ENCODE results near the gene CDYL2.
"Not testable (repeated sequence)": the region's sequence is repeated elsewhere in the genome, so short reads cannot be mapped to it uniquely, and the experiment has no call there.

Gene CDYL2, protein sequence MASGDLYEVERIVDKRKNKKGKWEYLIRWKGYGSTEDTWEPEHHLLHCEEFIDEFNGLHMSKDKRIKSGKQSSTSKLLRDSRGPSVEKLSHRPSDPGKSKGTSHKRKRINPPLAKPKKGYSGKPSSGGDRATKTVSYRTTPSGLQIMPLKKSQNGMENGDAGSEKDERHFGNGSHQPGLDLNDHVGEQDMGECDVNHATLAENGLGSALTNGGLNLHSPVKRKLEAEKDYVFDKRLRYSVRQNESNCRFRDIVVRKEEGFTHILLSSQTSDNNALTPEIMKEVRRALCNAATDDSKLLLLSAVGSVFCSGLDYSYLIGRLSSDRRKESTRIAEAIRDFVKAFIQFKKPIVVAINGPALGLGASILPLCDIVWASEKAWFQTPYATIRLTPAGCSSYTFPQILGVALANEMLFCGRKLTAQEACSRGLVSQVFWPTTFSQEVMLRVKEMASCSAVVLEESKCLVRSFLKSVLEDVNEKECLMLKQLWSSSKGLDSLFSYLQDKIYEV

DNA sequence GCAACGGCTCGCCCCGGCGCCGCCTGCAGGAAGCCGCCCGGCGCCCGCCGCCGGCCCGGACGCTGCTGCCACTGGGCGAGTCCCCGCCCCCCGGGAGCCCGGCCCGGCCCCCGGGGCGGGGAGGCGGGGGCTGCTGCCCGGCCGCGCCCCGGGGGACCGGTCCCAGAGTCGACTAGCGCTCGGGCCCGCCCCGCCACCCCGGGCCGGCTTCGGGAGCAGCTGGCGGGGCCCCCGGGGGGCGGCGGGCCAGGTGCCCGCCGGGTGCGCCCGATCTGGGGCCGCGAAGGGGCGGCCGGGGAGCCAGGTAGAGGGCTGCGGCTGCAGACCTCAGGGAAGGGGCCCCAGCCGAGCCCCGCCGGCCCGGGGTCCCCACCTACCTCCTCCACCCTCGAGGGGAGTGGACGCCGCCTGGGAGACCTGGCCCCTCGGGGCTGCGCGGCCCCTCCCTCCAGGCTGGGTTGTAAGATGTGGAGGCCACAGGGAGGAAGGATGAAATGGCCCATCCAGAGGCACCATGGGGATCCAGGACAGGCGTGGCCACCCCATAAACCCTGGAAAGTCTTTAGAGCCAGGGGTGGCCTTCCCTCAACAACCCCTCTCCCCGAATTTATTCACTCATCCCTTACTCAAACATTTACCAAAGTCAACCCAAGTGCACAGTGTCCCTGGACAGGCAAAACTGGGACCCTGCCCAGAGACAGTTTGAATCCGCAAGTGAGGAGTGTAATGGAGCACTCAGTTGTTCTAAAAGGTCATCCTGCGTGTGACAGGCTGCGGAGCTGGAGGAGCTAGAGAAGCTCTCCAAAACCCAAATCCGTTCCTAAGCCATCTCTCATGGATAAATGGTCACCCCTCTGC lies at the start of gene CDYL2:
Gene CDYL2, minus strand, starts transcription at position 73 of the 858 bp plus-strand sequence. CDS start 425 bp downstream, outside the sequence.
- peak; percentile 20 for DNase-seq (ENCODE audit: low read depth)

DNA sequence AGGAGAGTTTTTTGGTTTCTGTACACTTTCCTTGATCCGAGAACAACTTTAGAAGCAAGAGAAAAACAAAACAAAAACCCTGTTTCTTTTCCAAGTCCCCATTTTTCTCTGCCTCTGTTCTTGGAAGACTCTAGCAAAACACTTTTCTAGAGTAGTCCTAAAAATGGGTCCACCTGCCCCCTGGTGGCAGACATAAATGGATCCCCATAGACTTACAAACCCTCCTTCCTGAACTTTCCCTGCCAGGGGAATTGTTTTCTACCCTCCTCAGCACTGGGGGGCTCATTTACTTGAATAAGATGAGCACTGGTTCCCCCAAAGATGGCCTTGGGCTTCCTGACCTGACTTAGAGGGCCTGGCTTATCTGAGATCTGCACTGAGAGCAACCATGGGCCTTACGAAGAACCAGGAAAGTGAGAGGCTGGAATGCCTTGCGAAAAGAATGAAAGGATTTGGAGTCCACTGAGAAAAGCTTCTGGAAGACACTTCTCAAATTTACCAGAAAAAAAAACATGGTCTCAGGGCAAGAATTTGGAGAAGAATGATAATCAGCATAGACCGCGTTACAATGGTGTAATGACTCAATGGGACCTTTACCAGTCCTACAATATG lies 48.0 kb upstream of the CDYL2 start:
- no peak for DNase-seq (ENCODE audit: low read depth)

DNA sequence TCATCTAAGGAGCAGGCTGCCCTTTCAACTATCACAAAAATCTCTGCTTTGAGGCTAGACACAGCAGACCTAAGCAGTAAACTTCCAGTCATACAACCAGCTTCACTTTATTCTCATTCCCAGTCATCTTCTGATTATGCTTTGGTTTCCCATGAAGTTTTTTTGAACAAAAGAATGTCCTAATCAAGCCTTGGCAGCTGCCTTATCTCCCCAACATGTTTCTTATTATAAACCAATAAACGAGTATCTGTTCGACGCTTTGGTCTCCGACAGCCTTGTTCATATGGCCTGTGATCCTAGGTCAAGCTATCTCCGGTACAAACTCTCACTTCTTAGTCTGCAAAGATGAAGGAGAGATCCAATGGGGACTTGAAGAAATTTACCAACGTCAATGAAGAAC lies 47.4 kb upstream of the CDYL2 start:
- DNase-seq (ENCODE audit: low read depth), result no peak

DNA sequence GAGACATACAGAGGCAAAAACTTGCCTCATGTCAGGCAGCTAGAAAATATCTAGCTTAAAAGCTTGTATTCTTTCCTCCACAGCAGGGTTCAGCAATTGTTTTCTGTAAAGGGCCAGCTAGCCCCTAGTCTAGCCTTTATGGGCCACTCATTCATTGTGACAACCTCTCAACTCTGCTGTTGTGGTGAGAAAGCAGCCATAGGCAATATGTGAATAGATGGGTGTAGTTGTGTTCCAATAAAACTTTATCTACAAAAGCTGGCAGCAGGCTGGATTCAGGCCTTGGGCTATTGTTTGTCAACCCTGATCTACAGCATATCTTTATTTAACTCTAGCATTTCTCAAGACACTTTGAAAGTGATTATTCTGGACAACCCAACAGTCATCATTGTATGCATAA lies 46.4 kb upstream of the CDYL2 start:
- DNase-seq (ENCODE audit: low read depth), result no peak

DNA sequence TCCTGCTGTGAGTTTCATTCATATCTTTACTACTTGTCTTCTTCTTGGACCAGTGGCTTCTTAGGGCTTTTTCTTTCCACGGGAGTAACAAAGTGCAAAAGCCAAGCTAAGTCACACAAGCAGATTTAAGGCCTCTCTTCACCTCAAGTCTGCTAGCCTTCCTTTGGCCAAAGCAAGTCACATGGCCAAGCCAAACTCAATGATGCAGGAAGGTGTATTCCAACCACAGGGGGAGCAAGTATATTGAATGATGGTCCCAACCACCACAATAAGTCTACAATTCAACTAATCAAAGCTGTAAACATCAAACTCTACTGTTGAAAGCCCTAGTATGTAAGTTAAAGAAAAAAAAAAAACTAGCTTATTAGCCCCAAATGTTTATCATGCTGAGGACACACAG lies 44.5 kb upstream of the CDYL2 start:
- no peak for DNase-seq (ENCODE audit: low read depth)

DNA sequence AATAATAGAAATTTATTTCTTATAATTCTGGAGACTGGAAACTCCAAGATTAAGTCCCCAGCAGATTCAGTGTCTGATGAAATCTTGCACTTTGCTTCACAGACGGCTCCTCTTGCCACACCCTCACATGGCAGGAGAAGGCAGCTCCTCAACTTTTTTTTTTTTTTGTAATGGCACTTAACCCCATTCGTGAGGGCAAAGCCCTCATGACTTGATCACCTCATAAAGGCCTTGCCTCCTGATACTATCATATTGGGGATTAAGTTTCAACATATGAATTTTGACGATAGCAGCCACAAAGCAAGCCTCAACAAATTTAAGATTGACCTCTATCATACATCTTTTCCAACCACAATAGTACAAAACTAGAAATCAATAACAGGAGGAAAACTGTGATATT lies 42.3 kb upstream of the CDYL2 start:
- DNase-seq (ENCODE audit: low read depth), result no peak

DNA sequence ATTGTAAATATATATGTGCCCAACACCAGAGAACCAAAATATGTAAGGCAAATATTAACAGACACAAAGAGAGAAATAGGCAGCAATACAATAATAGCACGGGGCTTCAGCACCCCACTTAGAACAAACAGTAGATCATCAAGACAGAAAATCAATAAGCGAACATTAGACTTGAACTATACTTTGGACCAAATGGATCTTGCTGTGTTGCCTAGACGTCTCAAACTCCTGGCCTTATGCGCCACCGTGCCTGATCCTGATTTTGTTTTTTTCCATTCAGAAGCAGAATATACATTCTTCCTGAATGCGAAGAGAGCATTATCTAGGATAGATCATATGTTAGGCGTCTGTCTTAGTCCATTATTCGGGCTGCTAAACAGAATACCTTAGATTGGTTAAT lies 41.9 kb upstream of the CDYL2 start:
- DNase-seq (ENCODE audit: low read depth), result no peak

DNA sequence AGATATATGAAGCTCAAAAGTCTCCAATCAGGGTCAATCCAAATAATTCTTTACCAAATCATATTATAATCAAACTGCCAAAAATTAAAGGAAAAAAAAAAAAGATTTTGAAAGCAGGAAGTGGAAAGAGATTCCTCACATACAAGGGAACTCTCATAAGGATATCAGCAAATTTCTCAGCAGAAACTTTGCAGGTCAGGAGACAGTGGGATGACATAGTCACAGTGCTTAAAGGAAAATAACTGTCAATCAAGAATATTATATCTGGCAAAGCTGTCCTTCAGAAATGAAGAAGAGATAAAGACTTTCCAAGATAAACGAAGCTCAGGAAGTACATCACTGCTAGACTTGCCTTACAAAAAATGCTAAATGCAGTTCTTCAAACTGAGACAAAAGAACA lies 40.0 kb upstream of the CDYL2 start:
- DNase-seq (ENCODE audit: low read depth), result no peak

DNA sequence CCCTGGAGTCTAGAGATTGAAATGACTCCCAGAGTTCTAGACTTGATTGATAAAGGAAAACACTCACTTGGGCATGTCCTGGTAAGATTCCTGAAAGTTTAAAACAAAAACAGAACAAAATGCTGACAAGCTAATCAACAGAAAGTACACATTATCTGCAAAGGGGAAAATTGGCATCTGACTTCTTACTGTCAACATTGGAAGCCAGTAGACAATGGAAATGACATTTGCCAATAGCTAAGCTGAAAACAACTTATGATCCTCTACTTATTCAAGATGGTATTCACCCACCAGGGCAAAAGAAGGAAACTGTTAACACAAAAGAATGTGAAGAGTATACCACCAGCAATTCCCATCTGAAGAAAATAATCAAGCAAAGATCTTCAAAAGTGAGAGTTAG lies 36.8 kb upstream of the CDYL2 start:
- no peak for DNase-seq (ENCODE audit: low read depth)

DNA sequence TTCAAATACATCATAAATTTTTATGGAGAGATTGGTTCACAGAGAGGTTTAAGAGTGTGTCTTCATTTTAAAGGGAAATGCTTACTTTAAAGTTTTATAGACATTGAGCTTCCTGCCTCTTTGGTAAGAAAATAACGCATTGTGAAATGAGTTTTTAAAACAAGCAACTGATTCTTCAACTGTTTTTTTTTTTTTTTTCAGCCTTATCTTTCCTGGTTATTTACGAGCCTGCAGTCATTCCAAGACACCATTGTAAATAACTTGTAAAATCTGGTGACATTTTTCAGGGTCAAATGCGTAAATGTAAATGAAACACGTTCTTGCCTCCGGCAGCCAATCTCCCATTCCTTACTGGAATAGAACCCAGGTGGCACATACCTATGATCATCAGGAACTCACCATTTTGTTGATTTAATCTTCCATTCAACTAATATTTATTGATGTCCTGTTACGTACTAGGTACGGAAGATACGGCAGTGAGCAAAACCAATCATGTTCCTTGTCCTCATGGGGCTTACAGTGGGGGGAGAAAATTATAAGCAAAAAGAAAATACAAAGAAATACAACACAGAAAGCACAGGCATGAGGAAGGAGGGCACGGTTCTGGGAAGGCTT lies 33.2 kb upstream of the CDYL2 start:
- no peak for DNase-seq (ENCODE audit: low read depth)

DNA sequence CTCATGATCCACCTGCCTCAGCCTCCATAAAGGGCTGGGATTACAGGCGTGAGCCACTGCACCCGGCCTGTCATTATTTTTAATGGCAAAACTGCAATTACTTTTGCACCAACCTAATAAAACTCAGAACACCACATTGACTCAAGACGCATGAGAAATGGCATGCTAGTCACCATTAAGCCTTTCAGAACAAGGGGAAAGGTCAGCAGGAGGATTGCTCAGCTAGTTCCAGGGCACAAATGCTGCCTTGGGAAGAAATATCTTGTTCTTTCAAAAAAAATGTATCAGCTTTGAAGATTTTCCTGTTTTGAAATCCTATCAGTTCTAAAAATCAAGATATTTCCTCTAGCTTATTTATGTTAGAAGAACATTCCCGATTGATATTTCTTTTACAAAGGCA lies 32.4 kb upstream of the CDYL2 start:
- DNase-seq (ENCODE audit: low read depth), result no peak

DNA sequence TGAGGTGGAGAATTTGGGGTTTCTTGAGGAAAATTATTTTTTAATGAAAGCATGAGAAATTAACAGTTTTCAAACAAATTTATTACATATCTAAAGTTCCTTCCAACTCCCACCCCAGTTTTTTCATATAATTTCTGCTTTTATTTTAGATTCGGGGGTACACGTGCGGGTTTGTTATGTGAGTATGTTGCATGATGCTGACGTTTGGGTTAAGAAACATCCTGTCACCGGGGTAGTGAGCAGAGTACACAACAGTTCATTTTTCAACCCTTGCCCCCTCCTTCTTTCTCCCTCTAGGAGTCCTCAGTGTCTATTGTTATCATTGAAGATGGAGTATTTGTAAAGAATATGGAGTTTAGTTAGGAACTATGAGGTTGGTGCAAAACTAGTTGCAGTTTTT lies 31.8 kb upstream of the CDYL2 start:
- DNase-seq (ENCODE audit: low read depth), result no peak

DNA sequence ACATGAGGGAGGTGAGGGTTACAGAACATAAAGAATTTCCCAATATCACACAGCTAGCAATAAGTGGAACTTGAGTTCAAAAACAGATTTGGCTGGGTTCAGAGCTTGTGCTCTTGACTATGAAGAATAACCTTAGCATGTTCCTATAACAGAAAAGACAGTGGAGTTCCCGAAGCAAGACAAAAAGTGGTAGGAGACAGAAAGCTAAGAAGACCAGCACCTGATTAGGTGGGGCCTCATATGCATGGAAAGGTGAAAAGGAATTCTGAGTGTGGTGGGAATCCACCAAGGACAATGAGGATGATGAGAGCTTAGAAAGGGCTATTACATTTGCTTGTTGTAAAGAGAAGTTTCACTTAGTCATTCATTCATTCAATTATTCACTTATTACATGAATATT lies 26.6 kb upstream of the CDYL2 start:
- no peak for DNase-seq (ENCODE audit: low read depth)

DNA sequence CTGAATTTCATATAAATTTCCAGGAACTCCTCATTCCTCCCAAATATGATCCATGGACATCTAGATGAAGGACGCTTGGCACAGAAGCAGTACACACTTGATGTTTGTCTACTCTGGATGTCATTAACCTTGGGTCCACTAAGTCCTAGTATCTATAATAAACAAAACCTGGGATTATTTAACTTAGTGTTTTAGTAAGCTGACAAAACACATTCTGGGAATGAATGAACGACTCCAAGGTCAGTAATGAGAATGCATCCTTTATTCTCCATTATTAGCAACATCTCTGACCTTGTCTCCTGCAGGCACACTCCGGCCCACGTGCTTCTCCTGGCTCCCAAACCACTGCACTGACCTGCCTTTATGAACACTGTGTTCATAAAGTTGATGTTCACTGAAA lies 24.1 kb upstream of the CDYL2 start:
- DNase-seq (ENCODE audit: low read depth), result no peak

DNA sequence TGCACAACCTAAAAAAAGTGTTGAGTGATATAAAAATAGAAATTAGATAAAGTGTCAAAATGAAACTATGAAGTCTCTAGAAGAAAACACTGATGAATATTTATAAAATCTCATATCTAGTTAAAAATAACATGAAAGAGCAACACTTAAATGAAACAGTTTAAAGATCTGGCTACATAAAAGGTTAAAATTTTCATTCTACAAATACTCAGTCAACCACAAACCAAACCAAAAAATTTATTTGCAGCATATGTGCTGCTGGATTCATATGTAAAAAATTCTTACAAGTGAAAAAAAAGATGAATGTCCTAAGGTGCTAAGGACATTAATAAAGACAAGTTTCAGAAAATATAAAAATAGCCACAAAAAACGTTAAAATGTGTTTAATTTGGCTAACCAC lies 22.6 kb upstream of the CDYL2 start:
- DNase-seq (ENCODE audit: low read depth), result no peak

DNA sequence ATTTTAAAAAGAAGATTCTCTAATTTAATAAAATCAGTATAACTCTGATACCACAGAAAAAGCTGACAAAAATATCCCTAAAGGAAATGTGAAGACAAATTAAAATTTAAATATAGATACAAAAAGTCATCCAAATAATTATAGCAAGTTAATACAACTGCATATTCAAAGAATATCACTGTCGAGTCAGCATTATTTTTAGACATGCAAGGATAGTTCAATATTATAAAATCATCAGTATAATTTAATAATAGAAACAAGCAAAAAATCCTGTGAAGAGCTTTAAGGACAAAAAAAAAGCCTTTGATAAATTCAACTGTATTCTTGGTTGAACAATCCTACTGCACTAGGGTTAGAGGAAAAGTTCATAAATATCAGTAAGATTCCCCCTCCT lies 21.0 kb upstream of the CDYL2 start:
- DNase-seq (ENCODE audit: low read depth), result no peak

DNA sequence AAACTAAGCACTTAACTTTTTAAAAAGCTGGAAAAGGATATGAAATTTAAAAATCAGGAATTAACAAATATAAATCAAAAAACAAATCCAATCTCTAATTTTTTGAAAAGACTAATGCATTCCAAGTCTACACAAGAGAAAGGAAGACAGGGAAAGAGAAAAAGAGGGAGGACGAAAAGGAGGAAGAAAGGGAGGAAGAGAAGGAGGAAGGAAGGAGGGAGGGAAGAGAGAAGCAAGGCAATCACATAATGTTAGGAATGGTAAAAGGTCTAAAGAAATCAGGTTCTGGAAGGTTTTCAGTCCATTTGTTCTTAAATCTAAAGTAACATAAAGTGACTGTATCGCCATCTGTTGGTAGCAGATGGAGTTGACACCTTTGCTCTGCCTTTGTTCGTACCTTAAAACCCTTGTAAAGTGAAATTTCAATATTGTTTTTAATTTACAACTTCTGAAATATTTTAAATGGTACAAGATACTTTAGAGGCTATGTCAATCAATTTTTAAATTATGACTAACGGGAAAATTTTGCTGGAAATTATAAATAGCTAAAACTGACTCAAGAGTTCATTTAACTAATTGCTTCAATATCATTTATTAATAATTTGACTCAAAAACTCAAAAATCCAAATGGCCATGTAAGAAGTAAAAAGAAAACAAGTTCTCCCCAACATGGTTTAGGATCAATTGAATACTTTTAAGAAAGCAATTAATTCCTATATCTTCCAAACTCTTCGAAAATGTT lies 20.4 kb upstream of the CDYL2 start:
- DNase-seq (ENCODE audit: low read depth), result peak; percentile 25

DNA sequence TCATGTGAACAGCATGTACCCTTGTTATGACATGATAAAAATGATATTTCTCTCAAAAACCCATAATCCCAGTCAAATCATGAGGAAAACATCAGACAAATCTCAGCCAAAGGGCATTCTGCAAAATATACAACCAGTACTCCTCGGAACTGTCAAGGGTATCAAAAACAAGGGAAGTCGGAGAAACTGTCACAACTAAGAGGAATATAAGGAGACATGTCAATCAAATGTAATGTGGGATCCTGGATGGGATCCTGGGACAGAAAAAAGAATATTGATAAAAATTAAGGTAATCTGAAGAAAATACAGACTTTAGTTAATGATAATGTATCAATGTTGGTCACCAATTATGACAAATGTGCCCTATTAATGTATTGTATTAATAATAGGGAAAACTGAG lies 15.6 kb upstream of the CDYL2 start:
- DNase-seq (ENCODE audit: low read depth), result no peak

DNA sequence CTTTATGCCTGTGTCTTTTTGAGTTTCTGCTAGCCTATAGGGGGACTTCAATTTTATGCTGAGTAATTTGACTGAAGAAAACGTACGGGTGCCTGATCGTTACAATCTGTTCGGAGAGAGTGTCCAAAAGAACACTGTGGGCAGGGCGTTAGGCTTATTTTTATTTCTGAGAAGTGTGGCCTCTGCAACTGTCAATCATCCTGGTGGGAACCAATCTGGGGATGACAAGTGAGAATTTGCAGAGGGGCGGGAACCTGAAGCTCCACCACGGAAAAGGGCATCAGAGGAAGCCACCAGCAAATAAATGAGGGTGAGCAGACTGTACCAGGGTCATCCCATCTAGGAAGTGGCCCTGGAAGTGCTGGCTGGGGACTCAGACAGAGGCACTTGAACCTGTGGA lies 12.0 kb upstream of the CDYL2 start:
- DNase-seq (ENCODE audit: low read depth), result no peak

DNA sequence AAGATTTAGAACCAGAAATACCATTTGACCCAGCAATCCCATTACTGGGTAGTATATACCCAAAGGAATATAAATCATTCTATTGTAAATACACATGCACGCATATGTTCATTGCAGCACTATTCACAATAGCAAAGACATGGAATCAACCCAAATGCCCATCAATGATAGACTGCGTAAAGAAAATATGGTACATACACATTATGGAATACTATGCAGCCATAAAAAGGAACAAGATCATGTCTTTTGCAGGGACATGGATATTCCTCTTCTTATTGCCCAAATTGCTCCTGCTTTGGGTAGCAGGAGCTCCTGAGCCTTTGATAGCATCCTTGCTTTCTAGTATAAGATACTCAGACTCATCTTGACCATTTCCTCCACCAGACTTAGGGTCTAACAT lies 10.9 kb upstream of the CDYL2 start:
- DNase-seq (ENCODE audit: low read depth), result not testable (repeated sequence)

DNA sequence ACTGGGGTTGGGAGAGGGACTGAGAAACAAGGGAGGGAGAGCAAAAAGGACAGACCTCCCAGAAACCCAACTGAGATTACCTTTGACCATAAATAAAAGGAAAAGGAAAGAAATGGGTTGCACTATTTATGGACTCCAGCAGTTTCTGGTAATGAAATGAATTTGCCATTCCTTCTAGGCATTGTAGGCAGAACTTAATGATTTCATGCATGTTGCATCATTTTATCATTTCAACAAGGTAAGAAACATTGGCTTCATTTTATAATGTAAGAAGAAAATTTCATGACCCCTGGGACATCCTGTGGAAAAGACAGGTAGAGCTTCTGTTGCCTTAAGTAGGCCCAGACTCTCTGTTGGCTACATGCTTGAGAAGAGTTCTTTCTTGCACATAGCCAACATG lies 8.2 kb upstream of the CDYL2 start:
- DNase-seq (ENCODE audit: low read depth), result no peak

DNA sequence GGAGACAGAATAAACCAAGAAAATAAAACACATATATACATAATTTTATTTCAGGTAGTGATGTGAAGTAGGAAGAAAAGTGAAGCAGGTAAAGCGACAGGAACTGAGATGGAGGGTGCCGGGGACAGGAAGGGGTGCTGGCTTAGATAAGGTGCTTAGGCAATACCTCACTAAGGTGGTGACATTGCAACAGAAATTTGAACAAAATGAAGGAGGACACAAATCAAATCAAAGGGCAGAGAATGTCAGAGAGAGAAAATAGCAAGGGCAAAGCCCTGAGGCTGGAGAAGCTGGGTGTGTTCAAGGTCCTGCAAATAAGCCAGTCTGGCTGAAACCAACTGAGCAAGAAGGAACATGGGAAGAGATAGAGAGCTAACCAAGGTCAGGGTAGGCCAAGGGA lies 5.0 kb upstream of the CDYL2 start:
- DNase-seq (ENCODE audit: low read depth), result no peak

All from activated T-cell treated with anti-CD3 and anti-CD28 coated beads for 24 hours (primary cell).